ENCODE results near the gene UBE2E1. TPM values are rescaled to one million over a fixed set of nuclear protein-coding genes. Genes with fewer than 3 reads are reported as not detected.

The UBE2E1 gene
- total RNA-seq, 2 experiments from 2014 or later: 54.0 to 54.9 TPM

DNA sequence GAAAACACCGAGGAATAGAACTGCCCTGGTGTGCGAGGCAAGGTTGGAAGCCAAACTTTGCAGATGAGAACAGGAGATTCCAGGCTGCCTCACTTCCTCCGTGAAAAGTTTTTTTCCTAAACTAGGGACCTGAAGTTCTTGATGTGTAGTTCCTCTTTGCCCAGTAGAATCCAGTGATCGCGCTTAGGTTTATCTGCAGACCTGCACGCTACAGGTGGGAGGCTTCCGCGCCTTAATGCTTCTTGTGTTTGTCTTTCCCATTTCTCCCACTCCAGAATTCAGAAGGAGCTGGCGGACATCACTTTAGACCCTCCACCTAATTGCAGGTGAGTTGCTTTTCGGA lies 5.4 kb downstream of the UBE2E1 start:
- peak overlapping the region; percentile 91 for H3K4me3 Mint-ChIP-seq
- peak overlapping the region; percentile 96 for H3K27ac Mint-ChIP-seq
- H3K4me1 Mint-ChIP-seq (ENCODE audit: low read depth): peaks cover 59% of the 10 kb centered on the region
- no peak for DNase-seq
- H3K36me3 Mint-ChIP-seq (ENCODE audit: low read depth): peaks cover 51% of the 10 kb centered on the region
- no peaks in the 10 kb centered on the region for H3K27me3 Mint-ChIP-seq (ENCODE audit: low read depth)
- ChIA-PET POLR2A (interaction anchor here (0.6 to 7.4 kb wide), 2 partner anchors 106 to 108 kb away, joined by 3 to 60 read pairs; partner anchors contain the start of genes NKIRAS1 and RPL15), CTCF (interaction anchor here (1.0 to 1.3 kb wide), 2 partner anchors 106 to 487 kb away, joined by 3 to 6 read pairs; partner anchors contain the start of genes NKIRAS1 and RPL15)
- no peaks in the 10 kb centered on the region for H3K9me3 Mint-ChIP-seq (ENCODE audit: insufficient read depth)
- no peak for ATAC-seq

DNA sequence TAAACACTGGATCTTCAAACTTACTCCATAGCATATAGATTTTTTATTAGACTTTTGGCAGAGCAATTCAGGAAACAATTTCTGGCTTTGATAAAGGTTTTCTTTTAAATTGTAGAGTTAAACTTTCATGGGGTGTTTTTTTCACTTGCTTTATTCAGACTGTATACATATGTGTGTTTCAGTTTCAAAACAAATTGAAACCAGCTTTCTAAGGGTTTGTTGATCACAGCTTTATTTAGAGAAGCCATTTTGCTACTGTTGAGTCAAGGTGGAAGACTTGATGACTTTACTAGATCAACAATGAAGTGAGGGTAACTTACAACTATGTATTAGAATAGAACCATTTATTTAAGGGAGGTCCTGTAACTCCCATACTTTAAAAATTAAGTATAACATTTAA lies 6.2 kb downstream of the UBE2E1 start:
- Mint-ChIP-seq H3K4me3 (peak overlapping the region; percentile 91), H3K9me3 (ENCODE audit: insufficient read depth) (no peaks in the 10 kb centered on the region), H3K27ac (peak overlapping the region; percentile 56), H3K27me3 (ENCODE audit: low read depth) (no peaks in the 10 kb centered on the region), H3K36me3 (ENCODE audit: low read depth) (peaks cover 52% of the 10 kb centered on the region), H3K4me1 (ENCODE audit: low read depth) (peaks cover 58% of the 10 kb centered on the region)
- DNase-seq (no peak), ATAC-seq (no peak)
- ChIA-PET CTCF (interaction anchor here (1.0 to 1.4 kb wide), 3 partner anchors 34 to 488 kb away, joined by 3 to 6 read pairs (median 4); partner anchors contain the start of genes NKIRAS1 and RPL15), POLR2A (interaction anchor here (0.6 to 7.4 kb wide), 2 partner anchors 105 to 107 kb away, joined by 3 to 60 read pairs; partner anchors contain the start of genes NKIRAS1 and RPL15)

DNA sequence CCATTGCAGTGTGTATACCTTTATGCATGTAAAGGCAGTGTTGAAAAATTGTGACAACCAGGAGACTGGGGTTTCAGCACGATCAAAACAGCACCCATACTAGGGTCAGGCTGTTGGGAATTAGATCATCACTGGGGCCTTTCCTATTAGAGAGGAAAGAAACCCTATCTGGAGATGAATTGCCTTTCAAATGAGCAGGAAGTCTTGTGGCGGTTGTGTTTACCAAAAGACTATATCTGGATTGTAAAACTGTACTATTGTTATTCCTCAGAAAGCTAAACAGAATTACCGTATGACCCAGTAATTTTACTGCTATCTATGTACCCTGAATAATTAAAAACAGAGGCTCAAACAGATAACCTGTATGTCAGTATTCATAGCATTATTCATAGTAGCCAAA lies 10.1 kb downstream of the UBE2E1 start:
- CTCF ChIA-PET: no interaction called here
- Mint-ChIP-seq H3K4me1 (ENCODE audit: low read depth) (peaks cover 25% of the 10 kb centered on the region), H3K4me3 (no peak overlapping the region), H3K27me3 (ENCODE audit: low read depth) (no peaks in the 10 kb centered on the region), H3K27ac (no peak overlapping the region), H3K9me3 (ENCODE audit: insufficient read depth) (no peaks in the 10 kb centered on the region), H3K36me3 (ENCODE audit: low read depth) (peaks cover 28% of the 10 kb centered on the region)
- POLR2A ChIA-PET: no interaction called here
- no peak for ATAC-seq
- DNase-seq: no peak

DNA sequence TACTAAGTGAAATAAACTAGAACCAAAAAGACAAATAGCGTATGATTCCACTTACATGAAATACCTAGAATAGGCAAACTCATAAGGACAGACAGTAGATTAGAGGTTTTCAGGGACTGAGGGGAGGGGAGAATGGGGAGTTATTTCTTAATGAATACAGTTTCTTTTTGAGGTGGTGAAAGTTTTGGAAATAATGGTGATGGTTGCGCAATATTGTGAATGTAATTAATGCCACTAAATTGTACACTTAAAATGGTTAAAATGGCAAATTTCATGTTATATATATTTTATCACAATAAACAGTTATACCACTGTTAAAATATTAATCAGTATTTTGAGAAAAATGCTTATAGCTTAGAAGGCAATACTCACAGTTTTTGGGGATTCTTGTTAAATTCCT lies 11.0 kb downstream of the UBE2E1 start:
- H3K4me1 Mint-ChIP-seq (ENCODE audit: low read depth): peaks cover 19% of the 10 kb centered on the region
- no peak overlapping the region for H3K4me3 Mint-ChIP-seq
- H3K27me3 Mint-ChIP-seq (ENCODE audit: low read depth): no peaks in the 10 kb centered on the region
- ChIA-PET POLR2A (no interaction called here), CTCF (interaction anchor here (1.4 kb wide), 1 partner anchor 11 kb away, joined by 4 read pairs; no protein-coding TSS in a partner anchor)
- peaks cover 25% of the 10 kb centered on the region for H3K36me3 Mint-ChIP-seq (ENCODE audit: low read depth)
- no peak overlapping the region for H3K27ac Mint-ChIP-seq
- no peaks in the 10 kb centered on the region for H3K9me3 Mint-ChIP-seq (ENCODE audit: insufficient read depth)
- no peak for ATAC-seq
- no peak for DNase-seq

DNA sequence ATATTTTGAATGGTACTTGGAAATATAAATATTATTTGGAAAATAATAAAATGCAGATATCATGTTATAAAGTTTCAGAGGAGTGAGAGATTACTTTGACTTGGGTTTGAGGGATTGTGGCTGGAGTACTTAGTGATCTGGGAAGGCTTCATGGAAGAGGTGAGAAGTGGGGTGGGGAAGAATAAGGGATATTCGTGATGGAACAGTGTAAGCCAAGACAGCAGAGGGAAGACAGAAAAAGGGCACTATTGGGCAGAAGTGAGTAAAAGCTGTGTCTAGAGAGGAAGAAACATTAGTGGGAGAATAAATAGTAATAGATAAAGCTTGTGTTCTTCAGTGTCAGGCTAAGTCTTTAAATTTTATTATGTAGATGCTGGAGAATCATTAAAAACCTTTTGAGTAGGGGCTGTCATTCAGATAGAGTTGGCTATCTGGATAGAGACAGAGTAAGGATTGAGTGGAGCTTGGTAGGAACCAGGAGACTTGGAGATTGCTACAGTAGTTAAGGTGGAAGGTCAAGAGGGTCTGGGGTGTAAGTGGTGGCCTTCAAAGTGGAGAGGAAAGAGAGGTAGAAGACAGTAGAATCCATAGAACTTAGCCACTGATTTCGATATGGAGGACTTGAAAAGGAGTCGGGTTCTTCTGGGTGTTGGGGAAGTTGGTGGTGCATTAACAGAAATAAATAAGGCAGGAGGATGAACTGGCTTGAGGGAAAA lies 11.9 kb downstream of the UBE2E1 start:
- Mint-ChIP-seq H3K9me3 (ENCODE audit: insufficient read depth) (no peaks in the 10 kb centered on the region), H3K4me1 (ENCODE audit: low read depth) (peaks cover 9% of the 10 kb centered on the region), H3K27ac (no peak overlapping the region), H3K4me3 (no peak overlapping the region), H3K36me3 (ENCODE audit: low read depth) (peaks cover 17% of the 10 kb centered on the region), H3K27me3 (ENCODE audit: low read depth) (no peaks in the 10 kb centered on the region)
- ChIA-PET POLR2A (no interaction called here), CTCF (interaction anchor here (1.4 kb wide), 1 partner anchor 10 kb away, joined by 4 read pairs; no protein-coding TSS in a partner anchor)
- DNase-seq (no peak), ATAC-seq (no peak)

DNA sequence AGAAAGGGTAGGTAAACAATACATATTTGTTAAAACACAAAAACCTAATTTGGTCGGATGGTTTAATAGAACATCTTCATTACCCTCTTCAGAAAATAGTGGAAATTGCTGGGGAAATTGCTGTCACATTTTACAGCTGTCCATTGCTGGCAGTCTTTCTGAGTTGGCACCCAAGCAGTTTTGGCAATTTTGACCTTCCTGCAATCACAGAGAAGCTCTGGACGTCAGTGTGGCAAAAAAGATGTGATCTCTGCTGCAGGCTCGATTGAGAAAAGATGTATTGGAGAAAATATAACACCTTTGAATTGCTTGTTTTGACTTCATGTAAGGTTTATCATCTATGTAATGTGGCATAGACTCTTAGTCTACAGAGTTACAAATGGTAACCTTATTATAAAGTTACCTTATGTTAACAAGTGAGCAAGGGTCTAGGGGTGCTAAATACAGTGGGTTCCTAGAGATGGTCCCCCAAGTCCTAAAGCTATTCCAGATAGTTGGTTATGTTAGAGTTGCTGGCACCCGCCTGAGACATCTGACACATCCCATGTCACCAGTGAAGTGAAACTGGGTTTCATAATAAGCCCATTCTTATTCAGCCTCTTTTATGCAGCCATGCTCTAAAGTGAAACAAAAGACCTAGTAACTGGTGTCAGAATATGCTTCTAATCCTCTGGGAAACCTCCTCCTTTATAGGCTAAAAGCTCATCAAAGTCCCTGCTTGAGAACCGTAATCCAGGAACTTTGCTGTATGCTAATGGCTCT lies 14.0 kb downstream of the UBE2E1 start:
- peaks cover 8% of the 10 kb centered on the region for H3K4me1 Mint-ChIP-seq (ENCODE audit: low read depth)
- no peak overlapping the region for H3K4me3 Mint-ChIP-seq
- ChIA-PET POLR2A (no interaction called here), CTCF (no interaction called here)
- ATAC-seq (no peak), DNase-seq (no peak)
- H3K36me3 Mint-ChIP-seq (ENCODE audit: low read depth): peaks cover 10% of the 10 kb centered on the region
- H3K27ac Mint-ChIP-seq: no peak overlapping the region
- no peaks in the 10 kb centered on the region for H3K9me3 Mint-ChIP-seq (ENCODE audit: insufficient read depth)
- no peaks in the 10 kb centered on the region for H3K27me3 Mint-ChIP-seq (ENCODE audit: low read depth)

DNA sequence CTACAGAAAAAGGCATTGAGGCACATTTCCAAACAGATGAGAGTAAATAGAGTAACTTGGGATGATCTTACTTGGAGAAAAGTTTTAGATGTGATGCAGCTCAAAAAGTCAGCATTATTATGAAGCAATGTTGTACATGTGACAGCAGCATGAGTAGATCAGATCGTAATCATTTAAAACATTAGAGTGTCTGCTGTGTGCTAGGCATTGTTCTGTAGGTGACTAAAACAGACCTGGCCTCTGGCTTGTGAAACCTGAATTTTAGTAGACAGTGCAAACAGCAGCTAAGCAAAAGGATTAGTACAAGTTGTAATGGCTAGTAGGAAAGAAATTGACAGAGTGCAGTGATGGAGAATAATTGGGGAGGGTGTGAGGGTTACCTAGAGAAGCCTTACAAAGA lies 15.1 kb downstream of the UBE2E1 start:
- Mint-ChIP-seq H3K36me3 (ENCODE audit: low read depth) (peaks cover 10% of the 10 kb centered on the region), H3K27me3 (ENCODE audit: low read depth) (no peaks in the 10 kb centered on the region), H3K4me3 (no peak overlapping the region), H3K9me3 (ENCODE audit: insufficient read depth) (no peaks in the 10 kb centered on the region), H3K4me1 (ENCODE audit: low read depth) (peaks cover under 1% of the 10 kb centered on the region), H3K27ac (no peak overlapping the region)
- ChIA-PET POLR2A (interaction anchor here (0.8 kb wide), 1 partner anchor 10 kb away, joined by 4 read pairs; no protein-coding TSS in a partner anchor), CTCF (no interaction called here)
- ATAC-seq: no peak
- DNase-seq: no peak

DNA sequence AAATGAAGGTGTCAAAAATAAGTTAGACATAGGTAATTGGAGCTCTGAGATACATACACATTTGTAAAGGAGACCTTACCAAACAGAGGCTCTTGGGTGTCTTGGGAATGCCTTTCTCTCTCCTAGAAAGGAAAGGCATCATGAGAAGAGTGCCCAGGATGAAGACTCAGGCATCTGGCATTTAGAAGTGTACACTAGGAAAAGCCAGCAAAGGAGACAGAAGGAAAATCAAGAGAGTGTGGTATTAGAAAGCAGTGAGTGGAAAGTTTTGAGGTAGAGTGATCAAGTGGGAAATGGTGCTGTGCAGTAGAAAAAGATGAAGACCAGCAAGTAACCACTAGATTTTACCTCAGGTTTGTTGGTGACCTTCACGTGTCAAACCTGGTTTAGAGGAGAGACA lies 16.1 kb downstream of the UBE2E1 start:
- ATAC-seq (no peak), DNase-seq (no peak)
- ChIA-PET POLR2A (no interaction called here), CTCF (no interaction called here)
- no peaks in the 10 kb centered on the region for H3K27me3 Mint-ChIP-seq (ENCODE audit: low read depth)
- H3K36me3 Mint-ChIP-seq (ENCODE audit: low read depth): peaks cover 9% of the 10 kb centered on the region
- no peak overlapping the region for H3K27ac Mint-ChIP-seq
- no peak overlapping the region for H3K4me3 Mint-ChIP-seq
- no peaks in the 10 kb centered on the region for H3K9me3 Mint-ChIP-seq (ENCODE audit: insufficient read depth)
- H3K4me1 Mint-ChIP-seq (ENCODE audit: low read depth): no peaks in the 10 kb centered on the region

DNA sequence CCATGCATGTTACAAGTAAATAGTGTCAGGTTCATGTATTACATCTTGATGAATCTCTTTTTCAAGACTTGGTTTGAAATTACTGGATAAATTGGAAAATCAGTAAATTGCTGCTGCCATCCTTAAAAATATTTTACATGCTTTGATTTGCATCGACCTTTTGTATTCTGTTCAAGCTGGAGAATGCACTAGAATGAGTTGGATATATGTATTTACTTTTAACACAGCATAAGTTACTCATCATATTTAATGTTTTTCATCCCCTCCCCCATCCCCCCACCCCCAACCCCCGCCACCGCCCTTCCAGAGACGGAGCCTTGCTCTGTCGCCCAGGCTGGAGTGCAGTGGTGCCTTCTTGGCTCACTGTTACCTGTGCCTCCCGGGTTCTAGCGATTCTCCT lies 16.8 kb downstream of the UBE2E1 start:
- no peak for ATAC-seq
- H3K36me3 Mint-ChIP-seq (ENCODE audit: low read depth): peaks cover 8% of the 10 kb centered on the region
- no peak for DNase-seq
- ChIA-PET POLR2A (no interaction called here), CTCF (no interaction called here)
- no peaks in the 10 kb centered on the region for H3K4me1 Mint-ChIP-seq (ENCODE audit: low read depth)
- no peak overlapping the region for H3K27ac Mint-ChIP-seq
- H3K27me3 Mint-ChIP-seq (ENCODE audit: low read depth): no peaks in the 10 kb centered on the region
- H3K9me3 Mint-ChIP-seq (ENCODE audit: insufficient read depth): no peaks in the 10 kb centered on the region
- no peak overlapping the region for H3K4me3 Mint-ChIP-seq

DNA sequence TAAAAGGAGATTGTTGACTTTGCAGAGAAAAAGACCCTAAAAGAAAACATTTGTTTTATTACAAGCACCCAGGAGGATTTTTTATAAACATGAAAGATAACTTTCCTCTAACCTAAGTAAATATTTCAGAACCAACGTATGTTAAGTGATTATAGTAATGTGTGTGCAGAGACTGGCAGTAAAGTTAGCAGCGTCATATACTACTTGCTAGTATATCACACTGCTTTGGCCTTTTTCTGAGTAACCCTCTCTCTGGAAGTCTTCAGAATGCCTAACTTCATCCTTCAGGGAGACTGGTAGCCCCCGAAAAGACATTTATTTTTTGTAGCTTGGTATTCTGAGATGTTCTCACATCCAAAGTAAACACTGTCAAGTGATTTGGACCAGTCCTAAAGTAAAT lies 17.9 kb downstream of the UBE2E1 start:
- DNase-seq (no peak), ATAC-seq (no peak)
- peaks cover 6% of the 10 kb centered on the region for H3K36me3 Mint-ChIP-seq (ENCODE audit: low read depth)
- no peaks in the 10 kb centered on the region for H3K9me3 Mint-ChIP-seq (ENCODE audit: insufficient read depth)
- ChIA-PET POLR2A (no interaction called here), CTCF (no interaction called here)
- no peak overlapping the region for H3K4me3 Mint-ChIP-seq
- H3K27me3 Mint-ChIP-seq (ENCODE audit: low read depth): no peaks in the 10 kb centered on the region
- H3K4me1 Mint-ChIP-seq (ENCODE audit: low read depth): no peaks in the 10 kb centered on the region
- H3K27ac Mint-ChIP-seq: no peak overlapping the region

DNA sequence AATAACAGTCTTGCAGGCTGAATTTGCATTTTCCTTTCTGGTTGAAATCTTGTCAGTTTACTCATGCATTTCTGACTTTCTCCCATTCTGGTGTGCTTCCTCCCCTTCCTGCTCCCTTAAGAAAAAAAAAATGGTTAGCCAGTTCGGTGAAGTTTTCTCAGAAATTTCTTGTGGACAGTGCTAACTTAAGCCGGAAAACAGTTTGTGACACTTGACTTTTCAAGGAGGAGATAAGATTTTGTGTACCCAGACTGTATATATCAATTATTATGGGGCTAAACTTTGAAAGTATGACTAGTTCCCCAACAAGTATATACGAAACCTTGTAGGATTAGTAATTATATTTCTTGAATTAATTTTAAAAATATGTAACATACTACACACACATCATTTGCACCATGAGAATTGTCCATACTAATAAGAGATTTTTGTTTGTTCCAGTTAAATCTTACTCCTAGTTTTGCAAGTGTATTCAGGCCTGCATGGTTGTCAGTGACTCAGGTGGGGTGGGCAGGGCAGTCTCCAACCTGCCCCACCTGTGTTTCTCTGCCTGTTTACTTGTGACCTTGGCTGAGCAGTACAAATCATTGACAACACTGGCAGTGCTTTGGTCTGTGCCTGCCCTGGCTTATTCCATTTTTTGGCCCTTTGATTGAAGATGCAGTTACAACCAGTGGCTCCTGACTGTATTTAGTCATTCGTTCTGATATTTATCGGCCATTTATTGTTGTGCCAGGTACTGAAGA lies 19.1 kb downstream of the UBE2E1 start:
- H3K36me3 Mint-ChIP-seq (ENCODE audit: low read depth): peaks cover 7% of the 10 kb centered on the region
- POLR2A ChIA-PET: no interaction called here
- no peaks in the 10 kb centered on the region for H3K27me3 Mint-ChIP-seq (ENCODE audit: low read depth)
- no peak for ATAC-seq
- DNase-seq: no peak
- peaks cover 6% of the 10 kb centered on the region for H3K4me1 Mint-ChIP-seq (ENCODE audit: low read depth)
- no peak overlapping the region for H3K4me3 Mint-ChIP-seq
- CTCF ChIA-PET: no interaction called here
- no peak overlapping the region for H3K27ac Mint-ChIP-seq
- no peaks in the 10 kb centered on the region for H3K9me3 Mint-ChIP-seq (ENCODE audit: insufficient read depth)

DNA sequence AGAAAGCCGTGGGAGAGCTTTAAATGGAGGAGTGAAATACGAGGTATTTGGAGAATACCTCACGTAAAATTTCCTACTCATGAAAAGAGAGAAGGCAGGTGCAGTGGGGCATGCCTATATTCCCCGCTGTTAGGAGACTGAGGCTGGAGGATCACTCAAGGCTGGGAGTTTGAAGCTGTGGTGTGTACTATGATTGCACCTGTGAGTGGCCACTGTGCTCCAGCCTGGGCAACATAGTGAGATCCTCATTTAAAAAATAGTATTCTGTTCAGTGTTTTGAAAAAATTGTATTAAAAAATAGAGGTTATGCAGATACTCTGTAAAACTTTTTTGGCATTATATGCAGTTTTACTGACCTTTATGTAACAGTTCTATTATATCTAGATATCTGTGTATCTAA lies 20.0 kb downstream of the UBE2E1 start:
- H3K27me3 Mint-ChIP-seq (ENCODE audit: low read depth): no peaks in the 10 kb centered on the region
- peaks cover 7% of the 10 kb centered on the region for H3K36me3 Mint-ChIP-seq (ENCODE audit: low read depth)
- ATAC-seq (no peak), DNase-seq (no peak)
- ChIA-PET POLR2A (no interaction called here), CTCF (no interaction called here)
- no peaks in the 10 kb centered on the region for H3K9me3 Mint-ChIP-seq (ENCODE audit: insufficient read depth)
- no peak overlapping the region for H3K27ac Mint-ChIP-seq
- no peak overlapping the region for H3K4me3 Mint-ChIP-seq
- H3K4me1 Mint-ChIP-seq (ENCODE audit: low read depth): peaks cover 15% of the 10 kb centered on the region
